ENCODE results near the gene MACO1.

Gene MACO1

DNA sequence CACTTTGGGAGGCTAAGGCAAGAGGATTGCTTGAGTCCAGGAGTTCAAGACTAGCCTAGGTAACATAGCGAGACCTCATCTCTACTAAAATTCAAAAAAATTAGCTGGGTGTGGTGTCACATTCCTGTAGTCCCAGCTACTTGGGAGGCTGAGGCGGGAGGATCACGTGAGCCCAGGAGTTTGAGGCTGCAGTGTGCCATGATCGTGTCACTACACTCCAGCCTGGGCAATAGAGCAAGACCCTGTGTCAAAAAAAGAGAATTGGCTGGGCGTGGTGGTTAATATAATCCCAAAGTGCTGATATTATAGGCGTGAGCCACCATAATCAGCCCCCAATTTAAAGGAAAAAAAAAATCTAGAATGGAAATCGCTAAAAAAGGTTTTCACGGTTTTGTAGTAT is 7.0 kb downstream of the MACO1 start (continued):
- TF ChIP-seq ARNTL (CRISPR knock-in tag; IDR thresholded peaks at IDR 0.05; ENCODE audit: borderline replicate concordance, low read depth) (no peak), BACH2 (CRISPR knock-in tag; IDR thresholded peaks at IDR 0.05; ENCODE audit: borderline replicate concordance) (no peak)

DNA sequence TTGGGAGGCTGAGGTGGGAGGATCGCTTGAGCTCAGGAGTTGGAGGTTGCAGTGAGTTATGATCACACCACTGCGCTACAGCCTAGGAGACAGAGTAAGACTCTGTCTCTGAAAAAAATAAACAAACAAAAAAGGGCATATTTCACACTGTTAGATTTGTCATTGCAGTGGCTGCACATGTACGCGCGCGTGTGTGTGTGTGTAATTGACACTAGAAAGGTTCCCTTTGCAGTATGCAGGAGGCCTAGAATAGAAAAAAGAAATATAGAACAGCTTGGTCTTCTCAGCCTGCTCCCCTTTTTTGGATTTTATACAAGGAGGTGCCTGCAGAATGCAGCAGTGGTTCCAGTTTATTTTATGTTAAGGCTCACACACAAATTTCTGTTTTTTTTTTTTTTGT is 8.6 kb downstream of the MACO1 start:
- no peak for ATAC-seq
- TF ChIP-seq, protein P1, sequence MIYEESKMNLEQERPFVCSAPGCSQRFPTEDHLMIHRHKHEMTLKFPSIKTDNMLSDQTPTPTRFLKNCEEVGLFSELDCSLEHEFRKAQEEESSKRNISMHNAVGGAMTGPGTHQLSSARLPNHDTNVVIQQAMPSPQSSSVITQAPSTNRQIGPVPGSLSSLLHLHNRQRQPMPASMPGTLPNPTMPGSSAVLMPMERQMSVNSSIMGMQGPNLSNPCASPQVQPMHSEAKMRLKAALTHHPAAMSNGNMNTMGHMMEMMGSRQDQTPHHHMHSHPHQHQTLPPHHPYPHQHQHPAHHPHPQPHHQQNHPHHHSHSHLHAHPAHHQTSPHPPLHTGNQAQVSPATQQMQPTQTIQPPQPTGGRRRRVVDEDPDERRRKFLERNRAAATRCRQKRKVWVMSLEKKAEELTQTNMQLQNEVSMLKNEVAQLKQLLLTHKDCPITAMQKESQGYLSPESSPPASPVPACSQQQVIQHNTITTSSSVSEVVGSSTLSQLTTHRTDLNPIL (CRISPR knock-in tag; IDR thresholded peaks at IDR 0.05; ENCODE audit: low read depth): no peak
- no peak for TF ChIP-seq ZFP3 (CRISPR knock-in tag; IDR thresholded peaks at IDR 0.05)
- TF ChIP-seq GLIS3 (CRISPR knock-in tag; IDR thresholded peaks at IDR 0.05): no peak
- TF ChIP-seq OSR1 (CRISPR knock-in tag; IDR thresholded peaks at IDR 0.05): no peak
- no peak for TF ChIP-seq CSDC2 (CRISPR knock-in tag; IDR thresholded peaks at IDR 0.05)
- no peak for TF ChIP-seq TOX (CRISPR knock-in tag; IDR thresholded peaks at IDR 0.05; ENCODE audit: borderline replicate concordance)
- TF ChIP-seq, protein P2, sequence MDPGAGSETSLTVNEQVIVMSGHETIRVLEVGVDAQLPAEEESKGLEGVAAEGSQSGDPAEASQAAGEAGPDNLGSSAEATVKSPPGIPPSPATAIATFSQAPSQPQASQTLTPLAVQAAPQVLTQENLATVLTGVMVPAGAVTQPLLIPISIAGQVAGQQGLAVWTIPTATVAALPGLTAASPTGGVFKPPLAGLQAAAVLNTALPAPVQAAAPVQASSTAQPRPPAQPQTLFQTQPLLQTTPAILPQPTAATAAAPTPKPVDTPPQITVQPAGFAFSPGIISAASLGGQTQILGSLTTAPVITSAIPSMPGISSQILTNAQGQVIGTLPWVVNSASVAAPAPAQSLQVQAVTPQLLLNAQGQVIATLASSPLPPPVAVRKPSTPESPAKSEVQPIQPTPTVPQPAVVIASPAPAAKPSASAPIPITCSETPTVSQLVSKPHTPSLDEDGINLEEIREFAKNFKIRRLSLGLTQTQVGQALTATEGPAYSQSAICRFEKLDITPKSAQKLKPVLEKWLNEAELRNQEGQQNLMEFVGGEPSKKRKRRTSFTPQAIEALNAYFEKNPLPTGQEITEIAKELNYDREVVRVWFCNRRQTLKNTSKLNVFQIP (CRISPR knock-in tag; IDR thresholded peaks at IDR 0.05; ENCODE audit: borderline replicate concordance, low read depth): no peak
- TF ChIP-seq ZNF565 (CRISPR knock-in tag; conservative IDR thresholded peaks at IDR 0.05; ENCODE audit: low read depth): no peak
- no peak for TF ChIP-seq ISL1 (CRISPR knock-in tag; IDR thresholded peaks at IDR 0.05)
- no peak for TF ChIP-seq PPARA (CRISPR knock-in tag; IDR thresholded peaks at IDR 0.05; ENCODE audit: borderline replicate concordance)
- TF ChIP-seq ZFP30 (CRISPR knock-in tag; IDR thresholded peaks at IDR 0.05): no peak
- TF ChIP-seq, protein P3, sequence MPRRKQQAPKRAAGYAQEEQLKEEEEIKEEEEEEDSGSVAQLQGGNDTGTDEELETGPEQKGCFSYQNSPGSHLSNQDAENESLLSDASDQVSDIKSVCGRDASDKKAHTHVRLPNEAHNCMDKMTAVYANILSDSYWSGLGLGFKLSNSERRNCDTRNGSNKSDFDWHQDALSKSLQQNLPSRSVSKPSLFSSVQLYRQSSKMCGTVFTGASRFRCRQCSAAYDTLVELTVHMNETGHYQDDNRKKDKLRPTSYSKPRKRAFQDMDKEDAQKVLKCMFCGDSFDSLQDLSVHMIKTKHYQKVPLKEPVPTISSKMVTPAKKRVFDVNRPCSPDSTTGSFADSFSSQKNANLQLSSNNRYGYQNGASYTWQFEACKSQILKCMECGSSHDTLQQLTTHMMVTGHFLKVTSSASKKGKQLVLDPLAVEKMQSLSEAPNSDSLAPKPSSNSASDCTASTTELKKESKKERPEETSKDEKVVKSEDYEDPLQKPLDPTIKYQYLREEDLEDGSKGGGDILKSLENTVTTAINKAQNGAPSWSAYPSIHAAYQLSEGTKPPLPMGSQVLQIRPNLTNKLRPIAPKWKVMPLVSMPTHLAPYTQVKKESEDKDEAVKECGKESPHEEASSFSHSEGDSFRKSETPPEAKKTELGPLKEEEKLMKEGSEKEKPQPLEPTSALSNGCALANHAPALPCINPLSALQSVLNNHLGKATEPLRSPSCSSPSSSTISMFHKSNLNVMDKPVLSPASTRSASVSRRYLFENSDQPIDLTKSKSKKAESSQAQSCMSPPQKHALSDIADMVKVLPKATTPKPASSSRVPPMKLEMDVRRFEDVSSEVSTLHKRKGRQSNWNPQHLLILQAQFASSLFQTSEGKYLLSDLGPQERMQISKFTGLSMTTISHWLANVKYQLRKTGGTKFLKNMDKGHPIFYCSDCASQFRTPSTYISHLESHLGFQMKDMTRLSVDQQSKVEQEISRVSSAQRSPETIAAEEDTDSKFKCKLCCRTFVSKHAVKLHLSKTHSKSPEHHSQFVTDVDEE (CRISPR knock-in tag; IDR thresholded peaks at IDR 0.05): no peak

DNA sequence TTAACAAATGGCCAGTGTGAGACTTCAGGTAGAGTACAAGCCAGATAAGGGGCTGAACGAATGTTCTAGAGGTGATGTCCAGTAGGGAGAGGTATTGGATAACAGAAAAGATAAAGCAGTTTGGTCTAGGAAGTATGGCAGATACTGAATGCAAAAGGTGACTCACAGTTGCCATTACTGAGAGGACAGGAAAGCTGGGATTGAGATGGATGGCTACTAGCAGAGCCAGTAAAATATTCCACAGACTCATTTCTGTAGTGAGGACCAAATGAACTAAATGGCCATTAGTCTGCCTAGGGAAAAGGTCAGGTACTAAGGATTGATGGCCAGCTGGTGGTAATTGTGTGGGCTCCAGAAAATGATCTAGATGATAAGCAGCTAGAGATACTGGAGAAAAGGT is 11.5 kb downstream of the MACO1 start:
- ATAC-seq: peak; percentile 90
- TF ChIP-seq ZNF8 (CRISPR knock-in tag; IDR thresholded peaks at IDR 0.05) (no peak), RARB (CRISPR knock-in tag; IDR thresholded peaks at IDR 0.05) (no peak), SNAI2 (CRISPR knock-in tag; IDR thresholded peaks at IDR 0.05) (no peak), TOX (CRISPR knock-in tag; IDR thresholded peaks at IDR 0.05; ENCODE audit: borderline replicate concordance) (no peak), BACH2 (CRISPR knock-in tag; IDR thresholded peaks at IDR 0.05; ENCODE audit: borderline replicate concordance) (no peak), ZNF70 (CRISPR knock-in tag; IDR thresholded peaks at IDR 0.05) (0 out of 2 replicates have a peak, but pooled peaks have one; percentile 18), ZFP3 (CRISPR knock-in tag; IDR thresholded peaks at IDR 0.05) (no peak), TCF4 (CRISPR knock-in tag; IDR thresholded peaks at IDR 0.05; ENCODE audit: borderline replicate concordance) (peak; percentile 41; the same call in 1 of the 2 replicates), OSR1 (CRISPR knock-in tag; IDR thresholded peaks at IDR 0.05) (no peak), GLIS3 (CRISPR knock-in tag; IDR thresholded peaks at IDR 0.05) (0 out of 2 replicates have a peak, but pooled peaks have one; percentile 81), PPARA (CRISPR knock-in tag; IDR thresholded peaks at IDR 0.05; ENCODE audit: borderline replicate concordance) (no peak), CSDC2 (CRISPR knock-in tag; IDR thresholded peaks at IDR 0.05) (no peak), ESRRG (CRISPR knock-in tag; IDR thresholded peaks at IDR 0.05) (no peak), ISL1 (CRISPR knock-in tag; IDR thresholded peaks at IDR 0.05) (peak; percentile 97), ZC3H10 (CRISPR knock-in tag; IDR thresholded peaks at IDR 0.05) (peak; percentile 74; the same call in 1 of the 2 replicates), ZFP30 (CRISPR knock-in tag; IDR thresholded peaks at IDR 0.05) (no peak), ARNTL (CRISPR knock-in tag; IDR thresholded peaks at IDR 0.05; ENCODE audit: borderline replicate concordance, low read depth) (no peak), ZNF565 (CRISPR knock-in tag; conservative IDR thresholded peaks at IDR 0.05; ENCODE audit: low read depth) (no peak)
- TF ChIP-seq, protein P2 (CRISPR knock-in tag; IDR thresholded peaks at IDR 0.05; ENCODE audit: borderline replicate concordance, low read depth): no peak
- TF ChIP-seq, protein P4, sequence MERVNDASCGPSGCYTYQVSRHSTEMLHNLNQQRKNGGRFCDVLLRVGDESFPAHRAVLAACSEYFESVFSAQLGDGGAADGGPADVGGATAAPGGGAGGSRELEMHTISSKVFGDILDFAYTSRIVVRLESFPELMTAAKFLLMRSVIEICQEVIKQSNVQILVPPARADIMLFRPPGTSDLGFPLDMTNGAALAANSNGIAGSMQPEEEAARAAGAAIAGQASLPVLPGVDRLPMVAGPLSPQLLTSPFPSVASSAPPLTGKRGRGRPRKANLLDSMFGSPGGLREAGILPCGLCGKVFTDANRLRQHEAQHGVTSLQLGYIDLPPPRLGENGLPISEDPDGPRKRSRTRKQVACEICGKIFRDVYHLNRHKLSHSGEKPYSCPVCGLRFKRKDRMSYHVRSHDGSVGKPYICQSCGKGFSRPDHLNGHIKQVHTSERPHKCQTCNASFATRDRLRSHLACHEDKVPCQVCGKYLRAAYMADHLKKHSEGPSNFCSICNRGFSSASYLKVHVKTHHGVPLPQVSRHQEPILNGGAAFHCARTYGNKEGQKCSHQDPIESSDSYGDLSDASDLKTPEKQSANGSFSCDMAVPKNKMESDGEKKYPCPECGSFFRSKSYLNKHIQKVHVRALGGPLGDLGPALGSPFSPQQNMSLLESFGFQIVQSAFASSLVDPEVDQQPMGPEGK (CRISPR knock-in tag; IDR thresholded peaks at IDR 0.05; ENCODE audit: borderline replicate concordance): no peak; the same call in none of the 2 replicates
- TF ChIP-seq, protein P3 (CRISPR knock-in tag; IDR thresholded peaks at IDR 0.05): 0 out of 2 replicates have a peak, but pooled peaks have one; percentile 65
- TF ChIP-seq, protein P5, sequence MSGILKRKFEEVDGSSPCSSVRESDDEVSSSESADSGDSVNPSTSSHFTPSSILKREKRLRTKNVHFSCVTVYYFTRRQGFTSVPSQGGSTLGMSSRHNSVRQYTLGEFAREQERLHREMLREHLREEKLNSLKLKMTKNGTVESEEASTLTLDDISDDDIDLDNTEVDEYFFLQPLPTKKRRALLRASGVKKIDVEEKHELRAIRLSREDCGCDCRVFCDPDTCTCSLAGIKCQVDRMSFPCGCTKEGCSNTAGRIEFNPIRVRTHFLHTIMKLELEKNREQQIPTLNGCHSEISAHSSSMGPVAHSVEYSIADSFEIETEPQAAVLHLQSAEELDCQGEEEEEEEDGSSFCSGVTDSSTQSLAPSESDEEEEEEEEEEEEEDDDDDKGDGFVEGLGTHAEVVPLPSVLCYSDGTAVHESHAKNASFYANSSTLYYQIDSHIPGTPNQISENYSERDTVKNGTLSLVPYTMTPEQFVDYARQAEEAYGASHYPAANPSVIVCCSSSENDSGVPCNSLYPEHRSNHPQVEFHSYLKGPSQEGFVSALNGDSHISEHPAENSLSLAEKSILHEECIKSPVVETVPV (CRISPR knock-in tag; IDR thresholded peaks at IDR 0.05): no peak

All from SK-N-SH treated with all-trans-retinoic acid at 6 μM for 48 hours (cell line).